NCI-H2227 (cell line): ENCODE data around the gene MAPK12.

Source experiments
- DNase-seq: peaks from one replicate; lab custom pipeline; 2025; ENCODE audit not compliant: unreplicated experiment; lab: John Stamatoyannopoulos, UW

The MAPK12 gene

DNA sequence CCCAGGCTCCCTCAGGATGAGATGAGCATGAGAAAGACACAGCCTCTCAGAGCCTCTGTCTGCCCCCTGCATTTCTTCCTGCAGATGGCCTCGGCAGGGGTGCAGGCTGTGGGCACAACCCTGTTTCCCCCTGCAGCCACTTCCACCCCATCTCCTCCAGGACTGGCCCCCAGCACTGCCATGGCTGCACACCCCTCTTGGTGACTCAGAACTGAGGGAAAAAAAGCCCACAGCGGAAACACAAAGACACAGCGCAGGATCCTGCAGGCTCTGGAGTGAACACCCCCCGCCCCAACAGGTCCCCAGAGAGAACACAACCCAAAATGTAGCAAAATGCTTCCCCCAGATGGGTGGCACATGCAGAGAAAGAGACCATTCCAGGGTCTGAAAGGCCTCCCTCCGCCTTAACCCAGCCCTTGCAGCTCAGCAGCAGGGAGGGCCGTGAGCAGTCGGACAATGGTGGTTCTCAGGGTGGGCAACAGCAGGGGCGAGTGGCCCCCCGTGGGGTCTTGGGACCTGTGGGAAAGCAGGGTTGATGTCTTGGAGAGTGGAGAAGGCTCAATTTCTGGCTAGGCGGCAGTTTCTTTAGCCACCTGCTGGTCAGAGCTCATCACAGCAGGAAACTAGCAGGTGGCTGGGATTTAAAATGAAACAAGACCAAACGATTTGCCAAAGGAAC lies 24.6 kb downstream of the MAPK12 start:
- DNase-seq: peak; percentile 26

DNA sequence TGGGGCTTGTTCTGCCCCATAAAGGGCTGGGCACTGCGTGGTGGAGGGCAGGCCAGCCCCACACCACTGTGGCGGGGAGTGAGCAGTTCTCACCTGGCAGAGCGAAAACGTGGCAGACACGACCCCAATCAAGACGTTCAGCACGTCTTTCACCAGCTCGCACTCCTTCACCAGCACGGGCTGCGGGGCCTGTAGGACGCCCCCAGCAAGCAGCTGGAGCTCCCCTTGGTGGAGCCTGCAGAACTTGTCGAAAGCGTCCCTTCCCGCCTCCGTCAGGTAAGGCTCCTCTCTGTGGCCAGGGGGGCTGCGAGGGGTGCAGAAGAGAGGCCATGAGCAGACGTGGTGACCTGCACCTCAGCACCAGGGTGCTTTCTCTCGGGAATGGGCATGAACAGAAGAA lies 28.3 kb downstream of the MAPK12 start:
- DNase-seq: no peak

DNA sequence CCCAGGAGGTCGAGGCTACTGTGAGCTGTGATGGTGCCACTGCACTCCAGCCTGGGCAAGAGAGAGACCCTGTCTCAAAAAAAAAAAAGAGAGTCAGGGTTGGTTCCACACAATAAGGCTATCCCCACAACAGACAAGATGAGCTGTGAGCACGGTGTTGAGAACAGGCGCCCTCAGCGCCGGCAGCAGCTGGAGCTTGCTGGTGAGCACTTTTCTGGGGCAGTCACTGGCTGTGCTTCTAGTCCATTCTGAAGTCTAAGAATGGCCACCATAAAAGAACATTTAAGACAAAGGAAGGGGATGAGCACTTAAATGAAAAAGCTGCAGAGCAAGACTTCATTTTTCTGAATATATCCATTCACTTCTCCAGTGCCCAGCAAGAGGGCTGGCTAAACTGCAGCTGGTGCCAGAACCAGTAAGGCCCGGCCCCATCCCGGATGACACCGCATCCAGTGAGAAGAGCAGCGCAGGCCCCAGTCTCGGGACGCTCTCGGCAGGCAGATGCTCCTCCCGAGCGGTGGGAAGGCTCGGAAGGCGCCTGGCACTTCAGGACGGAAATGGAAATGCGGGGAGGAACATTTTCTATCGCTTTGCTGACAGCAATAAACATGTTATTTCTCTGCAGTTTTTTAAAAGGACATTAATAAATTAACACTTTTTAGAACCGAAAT lies 28.9 kb downstream of the MAPK12 start:
- no peak for DNase-seq

DNA sequence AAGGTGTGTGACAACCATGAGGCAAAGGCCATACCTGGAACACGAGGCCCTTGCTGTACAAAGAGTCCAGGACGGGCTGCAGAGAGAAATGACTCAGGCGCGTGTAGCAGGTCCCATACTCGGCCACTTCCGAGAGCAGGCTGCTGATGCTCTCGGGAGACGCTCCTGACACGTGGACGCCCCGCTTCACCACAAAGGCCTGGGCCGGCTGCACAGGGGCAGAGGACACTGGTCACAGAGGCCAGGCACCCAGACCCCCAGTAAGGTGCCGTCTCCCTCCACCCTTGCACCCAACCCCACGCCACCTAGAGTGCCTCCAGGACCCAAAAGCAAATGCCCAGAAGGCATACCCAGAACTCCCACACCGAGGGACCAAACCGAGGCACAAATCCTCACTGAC lies 32.1 kb downstream of the MAPK12 start:
- DNase-seq: no peak

DNA sequence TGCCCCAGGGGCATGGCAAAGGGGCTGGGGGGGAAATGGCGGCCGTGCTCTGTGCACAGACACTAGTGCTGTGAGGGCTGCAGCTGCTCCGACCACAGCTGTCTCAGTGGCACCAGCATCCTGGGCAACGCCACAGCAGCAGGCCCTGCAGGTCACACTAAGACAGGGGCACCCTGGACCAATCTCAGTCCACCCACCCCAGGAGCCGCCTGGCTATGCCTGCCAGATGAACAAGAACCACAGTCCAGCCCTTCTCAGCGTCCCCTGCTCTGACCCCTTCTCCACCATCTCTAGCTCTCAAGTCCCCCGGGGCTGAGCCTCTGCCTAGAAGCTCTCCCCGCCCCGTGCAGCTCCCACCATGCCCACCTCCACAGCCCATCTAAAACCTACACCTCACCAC lies 33.1 kb downstream of the MAPK12 start:
- no peak for DNase-seq

DNA sequence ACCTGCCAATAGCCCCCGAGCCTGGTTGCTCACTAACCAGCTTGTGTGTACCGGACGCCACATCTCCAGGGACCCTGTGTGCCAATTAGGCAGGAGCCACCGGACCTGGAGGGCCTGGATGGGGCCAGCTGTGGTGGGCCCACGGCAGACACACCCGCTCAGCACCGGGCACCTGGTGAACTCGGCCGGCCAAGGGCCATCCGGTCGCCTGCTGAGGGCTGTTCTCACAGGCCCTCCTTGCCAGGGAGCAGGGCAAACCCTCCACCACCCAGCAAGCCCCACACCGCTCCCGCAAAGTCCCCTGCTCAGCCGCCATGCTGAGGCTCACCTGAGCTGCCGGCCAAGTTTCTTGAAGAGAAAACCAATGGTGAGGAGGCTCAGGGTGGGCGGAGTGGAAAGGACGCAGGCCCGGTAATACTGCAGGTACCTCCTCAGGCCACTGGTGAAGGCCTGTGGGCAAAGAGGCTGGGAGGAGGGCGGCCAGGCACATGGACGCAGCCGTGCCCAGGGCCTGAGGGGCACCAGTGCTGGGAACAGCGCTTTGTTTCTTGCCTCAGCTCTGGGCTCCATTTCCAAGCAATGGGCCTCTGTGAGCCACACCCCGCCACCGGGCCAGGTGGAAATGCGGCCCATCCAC lies 33.8 kb downstream of the MAPK12 start:
- no peak for DNase-seq

DNA sequence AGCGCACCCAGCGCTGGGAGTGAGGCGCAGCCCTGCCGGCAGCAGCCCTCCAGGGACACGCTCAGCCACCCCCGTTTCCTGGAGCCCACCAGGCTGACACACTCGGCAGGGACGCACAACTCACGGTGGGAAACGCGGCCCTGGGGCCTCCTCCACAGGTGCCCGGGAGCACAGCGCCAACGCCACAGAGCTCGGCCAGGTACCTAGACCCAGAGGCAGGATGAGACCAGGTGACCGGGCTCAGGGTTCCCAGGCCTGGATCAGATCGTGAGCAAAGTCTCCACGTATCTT lies 34.7 kb downstream of the MAPK12 start:
- DNase-seq: no peak

DNA sequence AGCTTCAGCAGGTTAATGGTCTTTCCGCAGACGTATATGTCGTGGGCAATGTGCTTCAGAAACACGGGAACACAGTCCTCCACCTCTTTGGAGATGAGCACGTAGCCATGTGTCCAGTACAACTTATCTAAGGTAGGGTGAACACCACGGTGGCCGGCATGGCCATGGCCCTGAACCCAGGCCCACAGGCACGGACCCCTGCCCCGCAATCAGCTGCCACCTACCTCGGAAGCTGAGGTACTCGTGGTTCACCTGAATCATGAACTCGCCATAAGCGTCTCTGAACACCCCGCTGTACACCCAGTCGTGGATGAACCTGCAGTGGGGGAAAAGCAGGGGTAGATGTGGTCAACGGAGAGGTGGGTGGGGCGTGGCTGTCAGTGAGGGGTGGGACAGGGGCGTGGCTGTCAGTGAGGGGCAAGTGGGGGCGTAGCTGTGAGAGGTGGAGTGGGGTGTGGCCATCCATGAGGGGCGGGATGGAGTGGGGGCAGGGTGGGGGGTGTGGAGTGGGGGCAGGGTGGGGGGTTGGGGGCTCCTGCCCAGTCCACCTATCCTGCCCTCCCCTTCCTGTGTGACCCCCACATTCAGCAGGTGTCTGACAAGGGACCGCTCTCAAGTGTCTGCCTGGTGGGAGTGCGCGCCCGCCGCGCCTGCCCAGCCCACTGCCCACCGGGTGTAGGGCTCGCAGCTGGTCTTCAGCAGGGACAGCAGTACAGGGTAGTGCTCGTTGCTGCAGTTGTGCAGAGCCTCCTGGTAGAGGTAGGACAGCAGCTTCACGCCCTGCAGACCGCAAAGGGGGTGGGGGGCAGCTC lies 35.2 kb downstream of the MAPK12 start:
- no peak for DNase-seq

DNA sequence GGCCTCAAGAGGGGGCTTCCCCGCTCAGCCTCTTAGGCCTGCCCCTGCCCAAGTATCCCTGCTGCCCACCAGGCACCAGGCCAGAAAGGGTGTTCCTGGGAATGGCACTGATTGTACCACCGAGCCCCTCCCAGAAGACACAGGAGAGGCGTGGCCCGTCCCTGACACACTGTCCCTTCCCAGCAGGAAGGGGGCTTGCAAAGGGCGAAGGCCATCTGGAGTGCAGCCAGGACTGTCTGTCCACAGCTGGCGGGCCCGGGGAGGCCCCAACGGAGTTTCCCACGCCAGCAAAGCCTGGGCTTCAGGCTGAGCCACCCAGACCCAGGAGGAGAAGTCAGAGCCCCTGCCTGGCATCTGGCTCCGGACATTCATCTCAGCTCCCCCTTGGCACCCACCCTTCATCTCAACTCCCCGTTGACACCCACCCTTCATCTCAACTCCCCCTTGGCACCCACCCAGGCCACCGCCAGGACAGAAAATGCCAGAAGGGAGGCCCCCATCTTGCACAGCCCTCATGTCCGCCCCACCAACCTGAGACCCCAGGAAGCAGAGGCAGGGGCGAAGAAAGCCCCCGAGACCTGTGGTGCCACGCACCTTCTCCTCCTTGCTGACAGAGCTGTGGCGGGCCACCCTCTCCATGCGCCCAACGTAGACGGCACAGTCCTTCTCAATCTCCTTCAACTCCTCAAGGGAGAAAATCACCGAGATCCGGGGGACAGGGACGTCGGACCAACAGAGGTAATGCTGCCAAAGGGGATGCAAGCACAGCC lies 36.1 kb downstream of the MAPK12 start:
- DNase-seq: no peak

DNA sequence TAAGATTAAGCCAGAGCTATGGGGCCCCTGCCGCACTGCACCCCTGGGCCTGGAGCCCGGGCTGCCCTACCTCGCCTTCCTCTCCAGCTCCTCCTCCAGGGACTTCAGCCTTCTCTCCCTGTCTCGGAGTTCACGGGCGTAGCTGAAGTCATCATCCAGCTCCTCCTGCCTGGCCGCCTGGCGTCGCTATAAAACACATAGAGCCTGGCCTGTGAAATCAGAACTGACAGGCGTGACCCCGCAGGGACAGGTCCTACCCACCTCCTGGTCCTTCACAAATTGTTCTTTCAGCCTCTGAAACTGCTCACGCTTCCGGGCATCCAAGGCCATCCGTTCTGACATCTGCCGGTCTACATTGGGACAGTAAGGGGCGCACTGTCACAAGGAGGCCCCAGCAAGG lies 37.4 kb downstream of the MAPK12 start:
- no peak for DNase-seq

DNA sequence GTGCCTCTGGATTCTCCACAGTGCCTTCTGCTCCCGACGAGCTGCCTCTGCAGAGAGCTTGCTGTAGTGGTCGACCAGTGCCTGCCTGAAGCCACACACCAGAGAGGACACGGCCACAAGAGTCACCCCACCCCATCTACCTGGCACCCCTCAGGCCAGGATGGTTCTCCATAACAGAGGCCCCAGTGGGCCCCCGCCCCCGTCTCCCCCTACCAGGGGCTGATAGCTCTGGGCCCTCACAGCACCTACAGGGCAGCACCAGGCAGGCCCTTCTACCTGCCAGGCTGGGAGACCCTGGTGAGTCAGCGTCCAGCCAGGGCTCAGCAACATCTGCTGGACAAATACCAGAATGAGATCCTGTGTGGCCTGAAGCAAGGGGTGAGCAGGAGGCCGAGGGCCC lies 39.0 kb downstream of the MAPK12 start:
- no peak for DNase-seq

DNA sequence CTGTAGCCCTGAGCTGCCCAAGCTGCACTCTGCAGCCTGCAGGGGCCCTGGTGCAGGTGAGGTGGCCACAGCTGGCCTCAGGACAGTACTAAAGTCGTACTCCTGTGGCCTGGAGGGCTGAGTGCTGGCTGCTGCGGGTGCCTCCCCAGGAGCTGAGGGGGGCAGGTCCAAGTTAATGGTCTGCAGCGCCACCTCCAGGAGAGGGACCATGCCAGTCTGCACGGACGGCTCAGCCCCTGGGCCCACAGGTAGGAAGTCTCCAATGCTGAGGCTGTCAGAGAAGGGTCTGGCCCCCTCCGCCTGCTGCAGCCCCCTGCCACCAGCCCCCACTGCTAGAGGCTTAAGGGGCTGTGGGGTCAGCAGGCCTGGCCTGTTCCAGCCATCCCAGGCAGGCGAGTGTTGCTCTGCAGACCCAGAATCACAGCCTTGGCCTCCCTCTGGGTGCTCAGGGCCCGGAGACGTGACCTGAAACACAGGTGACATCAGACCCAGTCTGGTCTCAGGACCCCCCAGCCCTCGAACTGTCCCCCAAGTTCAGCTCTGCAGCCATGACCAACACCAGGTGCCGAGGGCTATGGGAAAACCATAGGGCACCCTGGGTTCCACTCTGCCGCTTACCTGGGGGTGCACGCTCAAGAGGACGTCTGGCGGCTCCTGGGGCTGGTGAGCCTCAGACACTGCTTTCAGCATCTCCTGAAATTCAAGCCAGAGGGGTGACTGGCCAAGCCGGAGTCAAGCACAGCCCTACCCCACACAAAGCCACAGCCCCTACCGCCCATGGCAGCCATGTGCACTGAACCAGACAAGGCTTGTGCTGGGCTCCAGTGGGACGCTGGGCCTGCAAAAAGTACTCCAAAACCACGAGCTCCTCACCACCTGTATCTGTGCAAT lies 39.8 kb downstream of the MAPK12 start:
- no peak for DNase-seq

DNA sequence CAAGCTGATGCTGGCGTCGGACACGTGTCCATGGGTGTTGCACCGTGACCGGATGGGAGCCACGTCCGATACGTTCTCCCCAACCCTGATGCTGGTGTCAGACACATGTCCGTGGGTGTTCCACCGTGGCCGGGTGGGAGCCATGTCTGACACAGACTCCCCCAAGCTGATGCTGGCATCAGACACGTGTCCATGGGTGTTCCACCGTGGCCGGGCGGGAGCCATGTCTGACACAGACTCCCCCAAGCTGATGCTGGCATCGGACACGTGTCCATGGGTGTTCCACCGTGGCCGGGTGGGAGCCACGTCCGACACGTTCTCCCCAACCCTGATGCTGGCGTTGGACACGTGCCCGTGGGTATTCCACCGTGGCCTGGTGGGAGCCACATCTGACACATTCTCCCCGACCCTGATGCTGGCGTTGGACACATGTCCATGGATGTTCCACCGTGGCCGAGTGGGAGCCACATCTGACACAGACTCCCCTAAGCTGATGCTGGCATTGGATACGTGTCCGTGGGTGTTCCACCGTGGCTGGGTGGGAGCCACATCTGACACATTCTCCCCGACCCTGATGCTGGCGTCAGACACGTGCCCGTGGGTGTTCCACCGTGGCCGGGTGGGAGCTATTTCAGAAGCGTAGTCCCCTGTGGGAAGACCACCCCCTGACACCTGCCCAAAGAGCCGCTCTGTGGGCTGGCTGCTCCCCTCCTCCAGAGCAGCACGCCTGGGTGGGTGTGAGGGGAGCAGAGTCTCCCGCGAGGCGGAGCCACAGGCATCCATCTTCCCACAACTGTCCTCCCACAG lies 40.7 kb downstream of the MAPK12 start:
- DNase-seq: no peak

DNA sequence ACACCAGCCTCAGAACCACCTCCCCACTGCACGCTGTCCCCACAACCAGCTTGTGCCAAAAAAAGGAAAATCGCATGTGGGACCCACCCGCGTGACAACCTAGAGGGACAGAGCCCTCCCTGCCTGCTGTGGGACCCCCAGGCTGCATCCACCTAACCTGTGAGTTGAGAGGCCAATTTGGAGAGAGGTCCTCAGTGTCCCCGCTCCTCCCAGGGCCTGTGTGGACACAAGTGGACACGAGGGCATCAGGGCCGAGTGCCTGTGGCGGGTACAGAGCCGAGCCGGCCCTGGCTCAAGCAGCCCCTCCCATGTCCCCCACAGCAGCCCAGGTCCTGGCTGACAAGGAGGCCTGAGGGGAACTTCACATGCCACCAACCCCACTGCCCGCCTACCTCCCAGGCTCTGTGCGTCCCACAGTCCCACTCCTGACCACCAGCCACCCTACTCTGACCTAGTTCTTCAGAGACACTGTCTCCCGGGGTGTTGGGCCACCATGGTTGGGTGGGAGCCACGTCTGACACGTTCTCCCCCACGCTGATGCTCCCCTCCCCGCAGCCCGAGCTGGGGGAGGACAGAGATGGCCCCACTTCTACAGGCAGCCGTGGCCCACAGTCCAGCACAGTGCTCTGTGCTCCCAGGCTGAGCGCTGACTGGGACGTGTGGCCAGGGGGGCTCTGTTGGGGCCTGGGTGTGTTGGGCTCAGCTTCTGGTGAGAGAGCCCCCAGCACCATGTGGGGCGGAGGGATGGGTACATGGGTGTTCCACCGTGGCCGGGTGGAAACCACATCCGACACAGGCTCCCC lies 41.5 kb downstream of the MAPK12 start:
- DNase-seq: no peak

DNA sequence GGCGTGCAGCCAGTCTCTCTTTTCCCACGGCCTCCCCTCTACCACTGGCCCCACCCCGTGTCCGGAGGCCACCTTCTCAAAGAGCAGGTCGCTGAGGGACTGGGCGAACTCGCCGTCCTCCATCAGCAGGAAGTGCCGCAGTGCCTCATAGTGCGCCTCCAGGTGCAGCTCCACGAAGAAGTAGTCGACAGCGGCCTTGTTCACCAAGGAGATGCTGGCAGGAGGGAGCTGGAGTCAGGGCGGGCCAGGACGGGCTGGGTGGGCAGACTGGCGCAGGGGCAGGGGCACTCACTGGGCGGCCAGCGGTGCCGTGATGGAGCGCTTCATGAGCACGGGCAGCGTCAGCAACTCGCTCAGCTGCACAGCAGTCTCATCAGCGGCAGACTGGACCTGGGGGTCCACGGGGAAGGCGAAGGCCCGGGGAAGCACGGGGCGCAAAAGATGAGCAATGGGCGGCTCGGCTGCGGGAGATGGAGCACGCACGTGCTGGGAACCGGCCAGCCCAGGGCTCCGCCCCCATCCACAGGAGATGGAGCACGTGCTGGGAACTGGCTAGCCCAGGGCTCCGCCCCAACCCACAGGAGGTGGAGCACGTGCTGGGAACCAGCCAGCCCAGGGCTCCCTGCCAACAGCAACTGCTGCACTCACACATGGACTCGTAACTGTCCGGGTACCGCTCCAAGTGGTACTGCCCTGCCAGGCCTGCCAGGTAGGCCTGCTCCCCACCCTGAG lies 42.3 kb downstream of the MAPK12 start:
- DNase-seq: peak; percentile 24

DNA sequence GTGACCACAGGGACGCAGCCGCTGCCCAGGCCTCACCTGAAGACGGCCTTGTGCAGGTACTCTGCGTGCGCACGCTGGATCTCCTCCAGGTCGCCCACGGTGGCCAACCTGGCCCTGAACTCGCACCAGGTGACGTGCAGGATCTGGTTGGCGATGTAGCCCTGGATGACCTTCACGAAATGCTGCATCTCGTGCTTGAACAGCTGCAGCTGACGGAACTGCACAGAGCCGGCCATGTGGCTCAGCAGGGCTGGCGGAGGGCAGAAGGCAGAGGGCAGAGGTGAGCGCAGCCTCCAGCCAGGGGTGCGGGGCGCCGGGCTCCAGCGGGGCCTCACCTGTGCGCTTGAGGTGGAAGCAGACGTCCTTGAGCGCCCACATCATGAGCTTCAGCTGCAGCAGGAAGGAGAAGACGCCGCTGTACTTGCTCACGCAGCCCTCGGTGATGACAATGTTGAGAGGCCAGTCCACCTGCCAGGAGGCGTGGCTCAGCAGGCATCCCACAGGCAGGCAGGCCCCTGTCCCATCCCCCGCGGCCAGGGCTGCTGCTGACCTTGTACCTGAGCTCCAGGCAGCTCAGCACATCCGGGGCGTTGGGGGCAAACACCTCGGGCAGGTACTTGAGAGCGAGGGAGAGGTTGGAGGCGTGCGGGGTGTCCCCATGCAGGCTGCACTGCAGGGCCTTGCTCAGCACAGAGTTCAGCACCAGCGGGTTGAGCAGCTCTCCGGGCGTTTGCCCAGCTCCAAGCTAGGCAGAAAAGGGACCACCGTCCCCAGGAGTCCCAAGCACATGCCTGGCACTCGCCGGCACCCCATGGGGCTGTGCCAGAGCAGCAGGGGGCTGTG lies 43.1 kb downstream of the MAPK12 start:
- no peak for DNase-seq
